ENCODE measurements around the gene BIN1.

BIN1 gene

GRCh38 chr2:127027715-127028114, 79.2 kb downstream of the BIN1 start:
- no peak for TF ChIP-seq POLR2AphosphoS5 (IDR thresholded peaks at IDR 0.05; ENCODE audit: low read depth, low read length)
- TF ChIP-seq, protein P1, sequence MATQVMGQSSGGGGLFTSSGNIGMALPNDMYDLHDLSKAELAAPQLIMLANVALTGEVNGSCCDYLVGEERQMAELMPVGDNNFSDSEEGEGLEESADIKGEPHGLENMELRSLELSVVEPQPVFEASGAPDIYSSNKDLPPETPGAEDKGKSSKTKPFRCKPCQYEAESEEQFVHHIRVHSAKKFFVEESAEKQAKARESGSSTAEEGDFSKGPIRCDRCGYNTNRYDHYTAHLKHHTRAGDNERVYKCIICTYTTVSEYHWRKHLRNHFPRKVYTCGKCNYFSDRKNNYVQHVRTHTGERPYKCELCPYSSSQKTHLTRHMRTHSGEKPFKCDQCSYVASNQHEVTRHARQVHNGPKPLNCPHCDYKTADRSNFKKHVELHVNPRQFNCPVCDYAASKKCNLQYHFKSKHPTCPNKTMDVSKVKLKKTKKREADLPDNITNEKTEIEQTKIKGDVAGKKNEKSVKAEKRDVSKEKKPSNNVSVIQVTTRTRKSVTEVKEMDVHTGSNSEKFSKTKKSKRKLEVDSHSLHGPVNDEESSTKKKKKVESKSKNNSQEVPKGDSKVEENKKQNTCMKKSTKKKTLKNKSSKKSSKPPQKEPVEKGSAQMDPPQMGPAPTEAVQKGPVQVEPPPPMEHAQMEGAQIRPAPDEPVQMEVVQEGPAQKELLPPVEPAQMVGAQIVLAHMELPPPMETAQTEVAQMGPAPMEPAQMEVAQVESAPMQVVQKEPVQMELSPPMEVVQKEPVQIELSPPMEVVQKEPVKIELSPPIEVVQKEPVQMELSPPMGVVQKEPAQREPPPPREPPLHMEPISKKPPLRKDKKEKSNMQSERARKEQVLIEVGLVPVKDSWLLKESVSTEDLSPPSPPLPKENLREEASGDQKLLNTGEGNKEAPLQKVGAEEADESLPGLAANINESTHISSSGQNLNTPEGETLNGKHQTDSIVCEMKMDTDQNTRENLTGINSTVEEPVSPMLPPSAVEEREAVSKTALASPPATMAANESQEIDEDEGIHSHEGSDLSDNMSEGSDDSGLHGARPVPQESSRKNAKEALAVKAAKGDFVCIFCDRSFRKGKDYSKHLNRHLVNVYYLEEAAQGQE (IDR thresholded peaks at IDR 0.05; ENCODE audit: insufficient read depth in 1 of 2, low read depth in 2 of 2, low read length in 2 of 2) = no peak
- TF ChIP-seq FOXP2 (optimal IDR thresholded peaks at IDR 0.05; ENCODE audit: borderline replicate concordance, extremely low read depth, extremely low read length, insufficient read depth) = no peak
- TF ChIP-seq TAF1 (IDR thresholded peaks at IDR 0.05; ENCODE audit: borderline replicate concordance, insufficient read depth, low read length) = no peak
- TF ChIP-seq SIN3A (IDR thresholded peaks at IDR 0.05; ENCODE audit: borderline replicate concordance, insufficient read depth, low read length) = no peak

GRCh38 chr2:127025359-127026166, 81.4 kb downstream of the BIN1 start:
- no peak for TF ChIP-seq FOXP2 (optimal IDR thresholded peaks at IDR 0.05; ENCODE audit: borderline replicate concordance, extremely low read depth, extremely low read length, insufficient read depth)
- TF ChIP-seq POLR2AphosphoS5 (IDR thresholded peaks at IDR 0.05; ENCODE audit: low read depth, low read length) = no peak
- TF ChIP-seq TAF1 (IDR thresholded peaks at IDR 0.05; ENCODE audit: borderline replicate concordance, insufficient read depth, low read length) = no peak
- no peak for TF ChIP-seq SIN3A (IDR thresholded peaks at IDR 0.05; ENCODE audit: borderline replicate concordance, insufficient read depth, low read length)
- TF ChIP-seq, protein P1 (IDR thresholded peaks at IDR 0.05; ENCODE audit: insufficient read depth in 1 of 2, low read depth in 2 of 2, low read length in 2 of 2) = no peak

DNA sequence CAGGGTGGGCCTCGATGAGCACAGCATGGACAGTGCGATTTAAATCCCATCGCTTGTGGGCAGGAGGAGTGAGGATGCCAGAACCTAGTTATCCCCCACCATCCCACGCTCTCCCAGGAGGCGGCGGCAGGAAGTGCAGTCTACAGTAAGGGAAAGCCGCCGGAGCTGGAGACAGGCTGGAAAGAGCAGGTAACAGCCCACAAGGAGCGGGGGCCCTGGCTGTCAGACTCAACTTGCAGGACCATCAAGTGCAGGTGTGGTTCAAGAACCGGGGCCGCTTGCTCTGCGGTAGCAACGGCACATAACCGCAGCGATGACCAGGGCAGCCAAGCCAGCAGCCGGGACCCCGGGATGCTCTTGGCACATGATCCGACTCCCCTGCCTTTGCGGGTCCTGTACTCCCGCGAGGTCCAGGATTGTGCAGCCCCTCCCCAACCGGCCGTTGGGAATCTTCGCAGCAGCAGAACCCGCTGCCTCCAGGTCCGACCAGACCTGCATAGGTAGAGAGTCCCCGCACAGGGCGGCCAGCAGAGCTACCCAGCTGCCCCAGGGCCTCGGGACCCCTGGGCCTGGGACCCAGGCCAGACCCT, 82.1 kb downstream of the BIN1 start:
- TF ChIP-seq POLR2AphosphoS5 (IDR thresholded peaks at IDR 0.05; ENCODE audit: low read depth, low read length) = no peak
- TF ChIP-seq TAF1 (IDR thresholded peaks at IDR 0.05; ENCODE audit: borderline replicate concordance, insufficient read depth, low read length) = no peak
- TF ChIP-seq FOXP2 (optimal IDR thresholded peaks at IDR 0.05; ENCODE audit: borderline replicate concordance, extremely low read depth, extremely low read length, insufficient read depth) = no peak
- no peak for TF ChIP-seq SIN3A (IDR thresholded peaks at IDR 0.05; ENCODE audit: borderline replicate concordance, insufficient read depth, low read length)
- TF ChIP-seq, protein P1 (IDR thresholded peaks at IDR 0.05; ENCODE audit: insufficient read depth in 1 of 2, low read depth in 2 of 2, low read length in 2 of 2) = no peak

- TF ChIP-seq, protein P1 (IDR thresholded peaks at IDR 0.05; ENCODE audit: insufficient read depth in 1 of 2, low read depth in 2 of 2, low read length in 2 of 2) = no peak
- TF ChIP-seq POLR2AphosphoS5 (IDR thresholded peaks at IDR 0.05; ENCODE audit: low read depth, low read length) = no peak
- no peak for TF ChIP-seq FOXP2 (optimal IDR thresholded peaks at IDR 0.05; ENCODE audit: borderline replicate concordance, extremely low read depth, extremely low read length, insufficient read depth)
- no peak for TF ChIP-seq TAF1 (IDR thresholded peaks at IDR 0.05; ENCODE audit: borderline replicate concordance, insufficient read depth, low read length)
- TF ChIP-seq SIN3A (IDR thresholded peaks at IDR 0.05; ENCODE audit: borderline replicate concordance, insufficient read depth, low read length) = no peak
Measured at GRCh38 chr2:127023504-127023903, 83.5 kb downstream of the BIN1 start.

Measured in PFSK-1 (cell line).